Activated T-cell treated with anti-CD3 and anti-CD28 coated beads for 1 hour (primary cell): ENCODE results near the gene NRG2.
A peak's percentile ranks its signal among the peaks of the same experiment; 100 is the strongest.

ENCODE experiments used
- DNase-seq: peaks from one replicate; pipeline ENCODE4 v3.0.0-alpha.2; 2020; ENCODE audit warnings: low read depth

NRG2 gene

DNA sequence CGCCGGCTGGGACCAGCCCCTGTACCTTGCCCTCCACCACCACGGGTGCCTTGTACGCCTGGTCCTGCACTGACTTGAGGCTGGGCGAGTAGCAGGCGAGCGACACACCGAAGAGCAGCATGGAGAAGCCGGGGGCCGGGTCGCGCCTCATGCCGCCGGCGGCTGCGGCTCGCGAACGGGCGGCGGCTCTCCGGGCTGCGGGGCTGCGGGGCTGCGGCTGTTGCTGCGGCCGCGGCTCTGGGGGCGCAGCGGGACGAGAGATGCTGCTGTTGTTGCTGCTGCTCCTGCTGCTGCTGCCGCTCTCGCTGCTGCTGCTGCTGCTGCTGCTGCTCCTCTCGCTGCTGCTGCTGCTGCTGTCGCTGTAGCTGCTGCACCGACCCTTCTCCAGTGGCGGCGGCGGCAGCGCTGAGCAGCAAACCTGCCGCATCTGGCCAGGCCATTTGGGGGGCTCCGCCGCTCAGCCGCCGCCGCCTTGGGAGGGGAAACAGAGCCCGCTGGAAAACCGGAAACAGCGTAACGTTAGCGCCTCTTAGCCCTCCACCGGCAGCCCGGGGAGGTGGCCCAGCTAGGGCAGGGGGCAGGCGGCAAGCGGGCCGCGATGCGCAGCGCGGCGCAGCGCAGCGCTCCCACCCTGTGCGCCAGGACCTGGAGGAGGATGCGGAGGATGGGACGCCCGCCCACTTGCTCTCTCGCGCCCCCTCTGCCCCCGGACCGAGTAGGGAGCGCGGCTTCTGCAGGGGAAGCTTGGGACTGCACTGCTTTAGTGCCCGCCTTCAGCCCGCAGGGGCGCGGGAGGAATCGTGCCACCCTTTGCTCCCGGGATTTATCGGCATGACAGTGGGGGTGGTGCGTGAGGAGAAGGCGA lies at the start of gene NRG2:
TSS of gene NRG2 (minus strand) at position 657 of the 865 bp plus-strand sequence.
- DNase-seq: peak; percentile 37

DNA sequence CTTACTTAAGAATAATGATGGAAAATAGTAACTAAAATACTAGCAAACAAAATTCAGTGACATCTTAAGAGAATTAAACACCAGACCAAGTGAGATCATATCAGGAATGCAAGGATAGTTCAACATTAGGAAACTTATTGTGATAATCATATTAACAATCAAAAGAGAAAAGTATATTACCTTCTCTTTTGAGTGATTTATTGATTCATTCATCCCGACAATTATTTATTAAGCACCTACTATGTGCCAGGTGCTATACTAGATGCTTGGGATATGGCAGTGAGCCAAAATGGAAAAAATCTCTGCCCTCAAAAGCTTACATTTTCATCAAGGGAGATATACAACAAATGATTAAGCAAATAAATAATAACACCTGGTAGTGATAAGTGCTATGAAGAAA lies 47.2 kb upstream of the NRG2 start:
- DNase-seq: no peak

DNA sequence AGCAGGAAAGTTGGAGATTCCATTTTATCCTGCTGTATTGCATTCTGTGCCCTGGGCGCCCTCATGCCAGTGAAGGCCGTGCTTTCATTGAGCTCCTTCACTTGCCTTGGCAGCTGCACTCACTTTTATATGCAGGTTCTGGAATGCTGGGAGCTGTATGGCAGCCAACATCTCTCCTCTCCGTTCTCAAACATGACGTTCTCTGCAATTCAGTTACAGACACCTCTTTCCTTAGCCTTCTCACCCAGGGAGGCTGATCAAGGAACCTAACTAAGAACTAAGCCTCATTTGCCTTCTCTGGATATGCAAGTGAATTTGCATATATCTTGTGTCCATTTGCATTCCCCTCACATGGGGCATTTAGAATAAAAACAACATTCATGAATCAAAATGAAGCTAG lies 41.4 kb upstream of the NRG2 start:
- DNase-seq: no peak

DNA sequence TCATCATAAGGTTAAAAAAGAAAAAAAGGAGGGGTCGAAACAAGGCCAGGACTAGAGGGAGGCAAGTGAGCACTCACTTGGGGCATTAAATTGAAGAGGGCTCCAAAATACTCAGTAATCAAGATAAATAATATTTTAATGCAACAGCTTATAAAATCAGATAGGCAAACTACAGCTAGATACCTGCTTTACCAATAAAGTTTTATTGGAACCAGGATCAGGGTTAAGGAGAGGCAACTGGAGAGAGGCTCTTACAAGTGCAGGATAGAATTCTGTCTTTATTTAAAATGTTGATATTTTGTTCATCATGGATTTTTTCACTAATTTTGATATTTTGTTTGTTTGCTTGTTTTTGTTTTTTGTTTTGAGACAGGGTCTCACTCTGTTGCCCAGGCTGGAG lies 40.6 kb upstream of the NRG2 start:
- no peak for DNase-seq

DNA sequence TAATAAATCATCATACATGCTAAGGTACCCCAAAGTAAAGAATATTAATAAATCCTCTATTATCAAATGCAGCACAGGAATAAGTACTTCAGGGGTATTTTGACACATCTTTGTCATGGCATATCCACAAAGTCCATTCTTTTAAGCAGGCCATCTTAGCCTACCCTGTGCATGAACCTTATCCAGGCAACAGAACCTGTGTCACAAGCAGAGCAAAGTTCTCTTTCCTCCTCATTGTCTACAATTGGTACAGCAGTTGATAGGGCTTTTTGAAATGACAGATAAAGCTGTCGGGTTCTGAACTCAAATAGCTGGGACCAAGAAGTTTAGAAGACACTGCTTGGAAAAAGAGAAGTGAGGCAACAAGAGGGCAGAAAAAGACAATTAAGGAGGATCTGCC lies 40.0 kb upstream of the NRG2 start:
- DNase-seq: no peak

GRCh38 chr5:140076788-140077187 lies 33.7 kb upstream of the NRG2 start:
- no peak for DNase-seq

DNA sequence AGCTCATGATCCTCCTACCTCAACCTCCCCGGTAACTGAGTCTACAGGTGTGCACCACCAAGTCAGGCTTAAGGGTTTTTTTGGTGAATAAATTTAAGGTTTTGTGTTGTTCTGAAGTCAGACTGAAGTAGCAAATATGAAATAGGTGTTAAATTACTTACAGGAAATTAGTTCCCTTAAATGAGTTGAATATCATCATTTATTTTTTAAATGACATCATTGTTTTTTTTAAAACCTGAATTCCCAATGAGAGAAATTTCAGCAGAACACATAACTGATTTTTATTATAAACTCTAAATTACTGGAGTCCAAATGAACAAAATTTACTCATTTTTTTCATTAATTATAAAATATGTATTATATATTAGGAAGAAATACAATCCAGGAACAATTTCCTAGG lies 33.0 kb upstream of the NRG2 start:
- DNase-seq: no peak

- DNase-seq: no peak
These were observed 32.3 kb upstream of the NRG2 start for GRCh38 chr5:140075371-140075770.

GRCh38 chr5:140073296-140073695 lies 30.2 kb upstream of the NRG2 start:
- DNase-seq: no peak

DNA sequence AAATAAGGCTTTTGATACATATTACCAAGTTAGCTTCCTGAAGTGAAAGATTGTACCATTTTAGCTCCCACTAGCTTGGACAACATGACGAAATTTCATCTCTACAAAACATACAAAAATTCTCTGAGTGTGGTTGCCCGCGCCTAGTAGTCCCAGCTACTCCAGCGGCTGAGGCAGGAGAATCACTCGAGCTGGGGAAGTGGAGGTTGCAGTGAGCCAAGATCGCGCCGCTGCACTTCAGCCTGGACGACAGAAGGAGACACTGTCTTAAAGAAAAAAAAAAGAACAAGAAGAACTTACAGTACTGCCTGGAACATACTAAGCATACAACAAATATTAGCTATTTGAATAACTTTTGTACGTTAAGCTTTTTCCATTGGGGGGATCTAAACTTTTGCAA lies 29.7 kb upstream of the NRG2 start:
- DNase-seq: no peak

GRCh38 chr5:140060816-140061215 lies 17.7 kb upstream of the NRG2 start:
- DNase-seq: no peak

GRCh38 chr5:140058212-140058932 lies 15.3 kb upstream of the NRG2 start:
- no peak for DNase-seq

GRCh38 chr5:140056880-140057279 lies 13.8 kb upstream of the NRG2 start:
- DNase-seq: no peak

DNA sequence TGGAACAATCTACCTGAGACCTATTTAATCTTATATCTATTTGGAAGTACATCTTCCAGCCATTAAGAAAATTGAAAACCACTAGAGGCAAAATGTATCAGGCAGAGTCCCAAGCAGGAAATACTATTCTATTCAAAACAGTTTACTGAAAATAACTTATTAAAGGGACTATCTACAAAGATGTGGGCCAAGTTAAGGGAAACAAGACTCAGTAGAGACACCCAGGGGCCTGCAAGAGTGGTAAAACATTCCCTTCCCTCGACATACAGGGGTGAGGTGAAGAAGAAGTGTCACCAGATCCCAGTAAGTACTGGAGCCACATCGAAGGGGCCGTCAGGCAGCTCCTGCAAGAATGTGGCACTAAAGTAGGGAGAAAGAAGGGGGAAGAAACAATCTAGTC lies 12.1 kb upstream of the NRG2 start:
- no peak for DNase-seq

GRCh38 chr5:140054086-140054689 lies 11.1 kb upstream of the NRG2 start:
- no peak for DNase-seq

- no peak for DNase-seq
These were observed 8.9 kb upstream of the NRG2 start for GRCh38 chr5:140051950-140052349.

GRCh38 chr5:140049713-140050112 lies 6.6 kb upstream of the NRG2 start:
- no peak for DNase-seq

GRCh38 chr5:140049205-140049604 lies 6.1 kb upstream of the NRG2 start:
- no peak for DNase-seq

- no peak for DNase-seq
These were observed 942 bp upstream of the NRG2 start for GRCh38 chr5:140044041-140044440.

DNA sequence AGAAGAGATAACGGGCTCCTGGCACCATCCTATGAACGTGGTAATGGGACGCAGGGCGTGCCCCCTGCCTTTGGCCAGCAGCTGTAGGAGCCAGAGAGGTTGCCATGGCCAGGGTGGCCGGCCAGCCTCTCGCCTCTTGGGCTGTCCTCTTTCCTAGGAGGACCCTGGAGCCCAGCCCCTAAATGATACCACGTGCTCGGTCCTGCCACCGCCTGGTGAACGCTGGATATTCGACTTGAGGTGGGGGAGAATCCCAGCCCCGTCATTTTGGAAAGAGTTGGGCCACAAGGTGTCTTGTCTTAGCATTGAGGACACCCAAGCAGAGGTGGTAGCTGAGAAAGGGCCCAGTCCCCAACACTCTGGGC lies 391 bp upstream of the NRG2 start:
- DNase-seq: no peak

- DNase-seq: no peak
These were observed 781 bp downstream of the NRG2 start for GRCh38 chr5:140042393-140042642.

GRCh38 chr5:140041492-140042392 lies 1.4 kb downstream of the NRG2 start:
- DNase-seq: no peak
